ENCODE data around the gene FXYD5. TPM values are rescaled to one million over a fixed set of nuclear protein-coding genes. Genes with fewer than 3 reads are reported as not detected.

FXYD5 gene
- total RNA-seq, 1 experiment from 2014 or later: 123 TPM

- no TSS peak for BruUV-seq (replicated peaks)
These were observed 22.3 kb upstream of the FXYD5 start for GRCh38 chr19:35132254-35132653.

More at GRCh38 chr19:35132254-35132653, 22.3 kb upstream of the FXYD5 start:
- H3K36me3 ChIP-seq (ENCODE audit: control insufficient read depth in 1 of 2, insufficient read depth in 2 of 2, low read length in 2 of 2): no peaks in the 10 kb centered on the region
- RAD21 ChIA-PET (ENCODE audit: low non-redundant PET in 1 of 2, low total read pairs in 2 of 2, uncharacterized antibody in 2 of 2, unreplicated experiment in 2 of 2): no interaction called here
- TF ChIP-seq SIN3A (IDR thresholded peaks at IDR 0.05; ENCODE audit: low read depth) (no peak), RAD21 (IDR thresholded peaks at IDR 0.05; ENCODE audit: low read depth) (no peak), ELF1 (IDR thresholded peaks at IDR 0.05; ENCODE audit: borderline replicate concordance, low read depth) (no peak), POLR2AphosphoS5 (IDR thresholded peaks at IDR 0.05; ENCODE audit: low read depth, low read length) (no peak), YY1 (IDR thresholded peaks at IDR 0.05; ENCODE audit: extremely low read depth, insufficient replicate concordance, low read depth, low read length) (no peak), MAX (IDR thresholded peaks at IDR 0.05) (no peak), EGR1 (IDR thresholded peaks at IDR 0.05; ENCODE audit: low read depth) (no peak), CBX3 (IDR thresholded peaks at IDR 0.05; ENCODE audit: low read depth) (no peak), POLR2A (IDR thresholded peaks at IDR 0.05; ENCODE audit: borderline replicate concordance, extremely low read depth, insufficient read depth, insufficient read length) (no peak), EZH2 (IDR thresholded peaks at IDR 0.05) (no peak), SP1 (IDR thresholded peaks at IDR 0.05; ENCODE audit: low read depth) (no peak), ZNF274 (IDR thresholded peaks at IDR 0.05; ENCODE audit: low read depth, low read length) (no peak), JUND (IDR thresholded peaks at IDR 0.05) (no peak), ZFX (IDR thresholded peaks at IDR 0.05) (no peak), TCF7L2 (IDR thresholded peaks at IDR 0.05; ENCODE audit: borderline replicate concordance, extremely low read depth, insufficient read depth, insufficient read length) (no peak), EZH2phosphoT487 (IDR thresholded peaks at IDR 0.05; ENCODE audit: borderline replicate concordance) (no peak), CEBPB (IDR thresholded peaks at IDR 0.05; ENCODE audit: low read depth) (no peak), ZBTB33 (IDR thresholded peaks at IDR 0.05; ENCODE audit: extremely low read depth, insufficient replicate concordance, low read length) (no peak)
- TF ChIP-seq, protein P1, sequence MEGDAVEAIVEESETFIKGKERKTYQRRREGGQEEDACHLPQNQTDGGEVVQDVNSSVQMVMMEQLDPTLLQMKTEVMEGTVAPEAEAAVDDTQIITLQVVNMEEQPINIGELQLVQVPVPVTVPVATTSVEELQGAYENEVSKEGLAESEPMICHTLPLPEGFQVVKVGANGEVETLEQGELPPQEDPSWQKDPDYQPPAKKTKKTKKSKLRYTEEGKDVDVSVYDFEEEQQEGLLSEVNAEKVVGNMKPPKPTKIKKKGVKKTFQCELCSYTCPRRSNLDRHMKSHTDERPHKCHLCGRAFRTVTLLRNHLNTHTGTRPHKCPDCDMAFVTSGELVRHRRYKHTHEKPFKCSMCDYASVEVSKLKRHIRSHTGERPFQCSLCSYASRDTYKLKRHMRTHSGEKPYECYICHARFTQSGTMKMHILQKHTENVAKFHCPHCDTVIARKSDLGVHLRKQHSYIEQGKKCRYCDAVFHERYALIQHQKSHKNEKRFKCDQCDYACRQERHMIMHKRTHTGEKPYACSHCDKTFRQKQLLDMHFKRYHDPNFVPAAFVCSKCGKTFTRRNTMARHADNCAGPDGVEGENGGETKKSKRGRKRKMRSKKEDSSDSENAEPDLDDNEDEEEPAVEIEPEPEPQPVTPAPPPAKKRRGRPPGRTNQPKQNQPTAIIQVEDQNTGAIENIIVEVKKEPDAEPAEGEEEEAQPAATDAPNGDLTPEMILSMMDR (IDR thresholded peaks at IDR 0.05 in 2 of 3, conservative IDR thresholded peaks at IDR 0.05 in 1 of 3; ENCODE audit: borderline replicate concordance in 1 of 3, insufficient read depth in 1 of 3, low read depth in 2 of 3, low read length in 2 of 3): no peak
- TF ChIP-seq, protein P2, sequence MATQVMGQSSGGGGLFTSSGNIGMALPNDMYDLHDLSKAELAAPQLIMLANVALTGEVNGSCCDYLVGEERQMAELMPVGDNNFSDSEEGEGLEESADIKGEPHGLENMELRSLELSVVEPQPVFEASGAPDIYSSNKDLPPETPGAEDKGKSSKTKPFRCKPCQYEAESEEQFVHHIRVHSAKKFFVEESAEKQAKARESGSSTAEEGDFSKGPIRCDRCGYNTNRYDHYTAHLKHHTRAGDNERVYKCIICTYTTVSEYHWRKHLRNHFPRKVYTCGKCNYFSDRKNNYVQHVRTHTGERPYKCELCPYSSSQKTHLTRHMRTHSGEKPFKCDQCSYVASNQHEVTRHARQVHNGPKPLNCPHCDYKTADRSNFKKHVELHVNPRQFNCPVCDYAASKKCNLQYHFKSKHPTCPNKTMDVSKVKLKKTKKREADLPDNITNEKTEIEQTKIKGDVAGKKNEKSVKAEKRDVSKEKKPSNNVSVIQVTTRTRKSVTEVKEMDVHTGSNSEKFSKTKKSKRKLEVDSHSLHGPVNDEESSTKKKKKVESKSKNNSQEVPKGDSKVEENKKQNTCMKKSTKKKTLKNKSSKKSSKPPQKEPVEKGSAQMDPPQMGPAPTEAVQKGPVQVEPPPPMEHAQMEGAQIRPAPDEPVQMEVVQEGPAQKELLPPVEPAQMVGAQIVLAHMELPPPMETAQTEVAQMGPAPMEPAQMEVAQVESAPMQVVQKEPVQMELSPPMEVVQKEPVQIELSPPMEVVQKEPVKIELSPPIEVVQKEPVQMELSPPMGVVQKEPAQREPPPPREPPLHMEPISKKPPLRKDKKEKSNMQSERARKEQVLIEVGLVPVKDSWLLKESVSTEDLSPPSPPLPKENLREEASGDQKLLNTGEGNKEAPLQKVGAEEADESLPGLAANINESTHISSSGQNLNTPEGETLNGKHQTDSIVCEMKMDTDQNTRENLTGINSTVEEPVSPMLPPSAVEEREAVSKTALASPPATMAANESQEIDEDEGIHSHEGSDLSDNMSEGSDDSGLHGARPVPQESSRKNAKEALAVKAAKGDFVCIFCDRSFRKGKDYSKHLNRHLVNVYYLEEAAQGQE (IDR thresholded peaks at IDR 0.05; ENCODE audit: low read depth): no peak
- CTCF ChIA-PET: no interaction called here
- no peak overlapping the region for H2AFZ ChIP-seq (ENCODE audit: low read depth, low read length, poor library complexity, severe bottlenecking)
- H3K27ac ChIP-seq (ENCODE audit: low read depth, low read length): no peak overlapping the region
- no peaks in the 10 kb centered on the region for H4K20me1 ChIP-seq (ENCODE audit: insufficient read depth)
- no peaks in the 10 kb centered on the region for H3K27me3 ChIP-seq (ENCODE audit: insufficient read depth, low read length)
- H3K9me2 ChIP-seq (ENCODE audit: insufficient read depth): no peaks in the 10 kb centered on the region
- H3K9me3 ChIP-seq (ENCODE audit: control insufficient read depth in 1 of 2, insufficient read depth in 1 of 2, low read depth in 1 of 2, low read length in 2 of 2): no peaks in the 10 kb centered on the region
- POLR2A ChIA-PET: no interaction called here
- intact Hi-C loops (cut with micrococcal nuclease): loop anchor here (10.0 kb wide), 1 partner anchor 157 kb away; no protein-coding TSS in a partner anchor
- DNase-seq (ENCODE audit: low read depth, low spot score) (no peak), ATAC-seq (no peak)
- H3K4me2 ChIP-seq (ENCODE audit: low read length): no peak overlapping the region
- H3K9ac ChIP-seq (ENCODE audit: low read length): no peak overlapping the region
- no peaks in the 10 kb centered on the region for H3K4me1 ChIP-seq (ENCODE audit: control insufficient read depth in 1 of 2, insufficient read depth in 2 of 2, low read length in 2 of 2)
- no peaks in the 10 kb centered on the region for H3K79me2 ChIP-seq (ENCODE audit: insufficient read depth, low read length)
- no peak overlapping the region for H3K4me3 ChIP-seq (replicated peaks in 1 of 2; ENCODE audit: low read depth in 1 of 2, low read length in 2 of 2)
